NCI-H1048 (cell line): Measurements from ENCODE around the gene PAPOLG.
"Not testable (repeated sequence)": the region's sequence is repeated elsewhere in the genome, so short reads cannot be mapped to it uniquely, and the experiment has no call there.

Experiments used
- DNase-seq: peaks from one replicate; lab custom pipeline; 2025; lab: John Stamatoyannopoulos, UW

Gene PAPOLG

GRCh38 chr2:60822987-60823386, 66.9 kb downstream of the PAPOLG start:
- no peak for DNase-seq

GRCh38 chr2:60823694-60824305, 67.7 kb downstream of the PAPOLG start:
- no peak for DNase-seq

DNA sequence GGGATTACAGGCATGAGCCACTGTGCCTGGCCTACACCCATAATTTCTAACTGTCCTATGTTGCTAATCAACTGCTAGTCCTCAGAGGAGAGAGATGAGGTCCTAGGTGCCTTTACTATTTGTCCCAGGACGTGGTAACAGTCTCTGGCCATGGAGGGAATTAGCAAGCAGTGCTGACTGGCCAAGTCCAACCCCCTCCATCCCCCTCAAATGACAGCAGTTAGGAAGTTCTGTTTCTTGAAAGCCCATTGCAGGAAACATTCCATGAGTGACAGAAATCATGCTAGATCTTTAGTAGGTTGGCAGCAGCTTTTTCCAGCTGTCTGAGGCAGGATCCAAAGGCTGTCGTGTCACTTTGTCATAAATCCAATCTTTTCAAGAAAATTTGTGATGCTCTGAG, 69.6 kb downstream of the PAPOLG start:
- DNase-seq: no peak

GRCh38 chr2:60826111-60826510, 70.0 kb downstream of the PAPOLG start:
- no peak for DNase-seq

DNA sequence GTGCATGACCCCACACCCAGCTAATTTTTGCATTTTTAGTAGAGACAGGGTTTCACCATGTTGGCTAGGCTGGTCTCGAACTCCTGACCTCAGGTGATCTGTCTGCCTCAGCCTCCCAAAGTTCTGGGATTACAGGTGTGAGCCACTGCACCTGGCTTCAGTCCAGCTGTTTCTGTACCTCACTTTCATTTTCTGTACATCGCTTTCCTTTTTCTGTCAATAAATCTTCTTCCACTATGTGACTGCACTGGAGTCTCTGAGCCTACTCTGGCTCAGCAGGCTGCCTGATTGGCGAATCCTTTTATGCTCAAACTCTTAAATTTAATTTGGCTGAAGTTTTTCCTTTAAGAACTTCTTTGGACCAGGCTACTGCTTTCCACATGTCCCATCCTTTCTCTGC, 70.8 kb downstream of the PAPOLG start:
- DNase-seq: not testable (repeated sequence)

- DNase-seq: no peak
These were observed 71.3 kb downstream of the PAPOLG start for GRCh38 chr2:60827369-60827768.

- DNase-seq: no peak
These were observed 74.9 kb downstream of the PAPOLG start for GRCh38 chr2:60830991-60831390.

DNA sequence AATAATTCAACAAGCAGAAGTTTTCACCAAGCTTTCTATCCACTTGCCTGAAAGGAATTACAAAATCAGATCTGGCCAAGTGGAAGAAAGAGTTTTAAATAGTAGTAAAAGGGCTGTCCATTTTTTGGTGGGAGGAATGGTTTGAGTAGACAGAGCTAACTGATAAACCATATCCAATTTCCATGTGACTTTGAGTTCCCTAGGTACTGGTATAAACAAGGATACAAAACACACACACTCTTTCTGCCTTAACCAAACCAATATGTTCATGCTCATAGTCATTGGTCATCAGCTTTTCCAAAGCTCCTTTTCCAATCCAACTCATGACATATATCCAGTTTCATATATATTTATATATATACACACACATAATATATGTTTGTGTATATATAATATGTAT, 75.9 kb downstream of the PAPOLG start:
- DNase-seq: no peak

- DNase-seq: no peak
These were observed 76.6 kb downstream of the PAPOLG start for GRCh38 chr2:60832621-60833020.

GRCh38 chr2:60834270-60834717, 78.2 kb downstream of the PAPOLG start:
- DNase-seq: no peak

- DNase-seq: no peak
These were observed 80.4 kb downstream of the PAPOLG start for GRCh38 chr2:60836491-60836890.

DNA sequence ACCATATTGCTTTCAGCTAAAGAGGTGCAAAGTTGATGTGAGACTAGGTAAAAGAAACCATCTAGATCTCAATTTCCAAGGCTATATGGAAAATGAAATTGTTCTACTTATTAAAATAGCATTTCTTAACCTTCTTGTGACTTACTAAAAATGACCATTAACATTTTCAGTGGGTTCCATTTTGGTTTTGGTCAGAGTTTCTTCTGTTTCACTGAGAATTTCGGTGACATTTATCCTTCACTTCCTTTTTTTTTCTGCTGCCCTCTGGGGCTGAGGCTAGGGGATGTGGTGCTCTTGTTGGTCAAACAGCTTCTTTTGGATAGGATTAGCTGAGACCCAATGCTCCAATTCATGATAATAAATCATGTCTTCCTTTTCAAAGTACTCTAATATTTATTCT, 81.1 kb downstream of the PAPOLG start:
- DNase-seq: no peak

DNA sequence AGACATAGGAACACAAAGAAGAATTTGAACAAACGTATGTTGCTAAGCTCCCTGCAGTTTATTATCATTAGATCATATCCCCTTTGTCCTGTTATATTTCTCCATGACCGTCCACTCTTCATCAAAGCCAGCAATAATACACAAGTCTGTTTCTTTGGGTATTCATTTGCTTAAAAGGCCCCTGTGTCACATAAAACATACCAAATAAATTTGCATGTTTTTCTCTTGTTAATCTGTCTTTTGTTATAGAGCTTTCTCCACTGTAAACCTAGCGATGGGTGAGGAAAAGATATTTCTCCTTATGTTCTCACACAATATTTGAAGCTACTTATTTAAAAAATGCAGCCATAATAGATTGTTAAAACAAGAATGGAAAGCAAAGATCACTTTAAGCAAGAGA, 82.4 kb downstream of the PAPOLG start:
- no peak for DNase-seq

DNA sequence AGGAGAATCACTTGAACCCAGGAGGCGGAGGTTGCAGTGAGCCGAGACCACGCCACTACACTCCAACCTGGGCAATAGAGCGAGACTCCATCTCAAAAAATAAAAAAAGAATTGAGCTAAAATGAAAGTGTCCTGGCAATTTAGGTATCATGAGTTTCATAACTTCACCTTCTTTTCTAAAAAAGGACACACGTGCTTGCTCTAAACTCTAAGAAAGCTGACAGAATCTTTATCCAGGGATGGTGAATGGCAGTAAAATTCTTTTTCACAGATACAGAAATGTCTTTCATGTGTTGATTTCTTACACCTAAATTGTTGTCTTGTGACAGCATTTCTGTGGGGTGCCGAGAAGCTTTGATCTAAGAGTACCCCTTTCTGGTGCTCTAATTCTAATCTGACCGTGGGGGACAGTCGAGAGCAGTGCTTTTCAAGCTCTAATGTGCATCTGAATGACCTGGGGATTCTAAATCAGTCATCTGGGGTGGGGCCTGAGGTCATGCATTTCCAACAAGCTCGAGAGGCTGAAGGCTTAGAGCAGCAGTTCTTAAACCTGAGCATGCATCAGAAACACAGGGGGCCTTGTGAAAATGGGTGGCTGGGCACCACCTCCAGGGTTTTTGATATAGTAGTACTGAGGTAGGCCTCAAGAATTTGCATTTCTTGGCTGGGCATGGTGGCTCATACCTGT, 83.2 kb downstream of the PAPOLG start:
- DNase-seq: no peak

DNA sequence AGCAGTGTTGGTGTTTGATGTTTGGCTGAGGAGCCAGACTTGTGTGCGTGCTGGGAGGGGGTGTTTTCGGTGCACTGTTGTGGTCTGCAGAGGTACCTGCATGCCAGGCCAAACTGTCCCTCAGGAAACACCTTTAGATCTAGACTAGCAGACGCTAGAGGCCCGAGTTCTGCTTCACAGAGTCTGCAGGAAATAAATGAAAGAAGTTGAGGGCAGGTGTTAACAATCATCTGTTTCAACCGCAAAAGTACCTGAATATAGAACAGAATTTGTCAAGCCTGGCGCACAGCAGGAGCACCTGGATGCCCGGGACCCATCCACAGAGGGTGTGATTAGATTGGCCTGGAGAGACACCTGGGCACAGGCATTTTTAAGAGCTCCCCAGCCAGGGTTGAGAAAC, 84.8 kb downstream of the PAPOLG start:
- no peak for DNase-seq

GRCh38 chr2:60843006-60843405, 86.9 kb downstream of the PAPOLG start:
- no peak for DNase-seq

GRCh38 chr2:60844105-60844504, 88.0 kb downstream of the PAPOLG start:
- no peak for DNase-seq

- no peak for DNase-seq
These were observed 91.8 kb downstream of the PAPOLG start for GRCh38 chr2:60847854-60848253.
